Measurements from ENCODE around the gene NCK2. TPM values are rescaled to one million over a fixed set of nuclear protein-coding genes. Genes with fewer than 3 reads are reported as not detected.
A peak's percentile ranks its signal among the peaks of the same experiment; 100 is the strongest.

Gene NCK2
- total RNA-seq, 4 donors from 2014 or later: 55.4 to 90.5 (median 62.5) TPM

DNA sequence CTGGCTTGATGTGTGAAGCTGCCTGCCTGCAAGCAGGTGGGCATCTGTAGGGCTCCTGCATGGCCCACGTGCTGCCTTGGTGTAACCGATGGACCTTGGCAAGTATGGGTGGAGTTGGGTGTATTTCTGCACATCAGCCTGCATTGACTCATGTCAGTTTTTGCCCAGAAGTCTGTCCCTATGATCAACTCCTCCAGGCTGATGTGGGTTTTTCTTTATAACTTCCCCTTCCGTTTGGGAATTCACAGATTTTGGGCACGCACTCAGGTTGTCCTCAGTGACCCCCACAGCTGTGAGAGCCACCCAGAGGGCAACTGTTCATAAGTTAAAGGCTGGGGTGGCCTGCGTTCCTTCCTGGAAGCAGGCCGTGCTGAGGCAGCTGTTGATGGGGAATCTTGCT is 123.3 kb downstream of the NCK2 start:
- TF ChIP-seq POLR2A (IDR thresholded peaks at IDR 0.05): no peak
- TF ChIP-seq, protein P1, sequence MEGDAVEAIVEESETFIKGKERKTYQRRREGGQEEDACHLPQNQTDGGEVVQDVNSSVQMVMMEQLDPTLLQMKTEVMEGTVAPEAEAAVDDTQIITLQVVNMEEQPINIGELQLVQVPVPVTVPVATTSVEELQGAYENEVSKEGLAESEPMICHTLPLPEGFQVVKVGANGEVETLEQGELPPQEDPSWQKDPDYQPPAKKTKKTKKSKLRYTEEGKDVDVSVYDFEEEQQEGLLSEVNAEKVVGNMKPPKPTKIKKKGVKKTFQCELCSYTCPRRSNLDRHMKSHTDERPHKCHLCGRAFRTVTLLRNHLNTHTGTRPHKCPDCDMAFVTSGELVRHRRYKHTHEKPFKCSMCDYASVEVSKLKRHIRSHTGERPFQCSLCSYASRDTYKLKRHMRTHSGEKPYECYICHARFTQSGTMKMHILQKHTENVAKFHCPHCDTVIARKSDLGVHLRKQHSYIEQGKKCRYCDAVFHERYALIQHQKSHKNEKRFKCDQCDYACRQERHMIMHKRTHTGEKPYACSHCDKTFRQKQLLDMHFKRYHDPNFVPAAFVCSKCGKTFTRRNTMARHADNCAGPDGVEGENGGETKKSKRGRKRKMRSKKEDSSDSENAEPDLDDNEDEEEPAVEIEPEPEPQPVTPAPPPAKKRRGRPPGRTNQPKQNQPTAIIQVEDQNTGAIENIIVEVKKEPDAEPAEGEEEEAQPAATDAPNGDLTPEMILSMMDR (IDR thresholded peaks at IDR 0.05): no peak
- intact Hi-C loops (cut with DNase I): no loop called here
- Histone ChIP-seq H3K4me3 (no peak overlapping the region), H3K36me3 (peaks cover 0 to 14% (median 0%) of the 10 kb centered on the region in 3 donors), H3K4me1 (peaks cover 0 to 70% (median 36%) of the 10 kb centered on the region in 3 donors), H3K9me3 (no peaks in the 10 kb centered on the region), H3K27me3 (no peaks in the 10 kb centered on the region), H3K27ac (peak overlapping the region in 2 of 4 donors; percentile 7 to 30)
- WGBS, 2 donors: 31 to 71% methylated on average over 6 of the region's 6 CpGs
- DNase-seq: no peak

DNA sequence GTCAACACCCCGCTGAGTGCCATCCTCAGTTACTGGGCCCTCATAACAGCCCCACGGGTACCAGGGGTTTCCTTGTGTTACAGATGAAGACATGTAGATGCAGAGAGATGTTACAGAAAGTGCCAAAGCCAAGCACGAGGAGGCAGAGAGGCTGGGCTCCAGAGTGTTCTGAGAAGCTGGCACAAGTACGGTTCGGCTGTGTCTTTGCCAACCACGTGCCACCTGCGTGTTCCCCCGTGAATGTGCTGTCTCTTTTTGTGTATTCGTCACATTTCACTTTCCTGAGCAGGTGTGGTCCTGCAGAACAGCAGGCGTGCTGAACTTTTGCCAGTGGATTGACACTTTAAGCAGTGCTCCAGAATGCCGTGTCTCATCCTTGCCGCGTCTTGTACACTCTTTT is 124.6 kb downstream of the NCK2 start:
- Histone ChIP-seq H3K27me3 (no peaks in the 10 kb centered on the region), H3K4me1 (peaks cover 0 to 64% (median 34%) of the 10 kb centered on the region in 3 donors), H3K36me3 (peaks cover 0 to 15% (median 0%) of the 10 kb centered on the region in 3 donors), H3K4me3 (no peak overlapping the region), H3K9me3 (no peaks in the 10 kb centered on the region), H3K27ac (no peak overlapping the region)
- intact Hi-C loops (cut with DNase I): no loop called here
- no peak for DNase-seq
- 41 to 43% methylated on average over 12 of the region's 13 CpGs for WGBS, 2 donors
- TF ChIP-seq, protein P1 (IDR thresholded peaks at IDR 0.05): no peak
- TF ChIP-seq POLR2A (IDR thresholded peaks at IDR 0.05): no peak

DNA sequence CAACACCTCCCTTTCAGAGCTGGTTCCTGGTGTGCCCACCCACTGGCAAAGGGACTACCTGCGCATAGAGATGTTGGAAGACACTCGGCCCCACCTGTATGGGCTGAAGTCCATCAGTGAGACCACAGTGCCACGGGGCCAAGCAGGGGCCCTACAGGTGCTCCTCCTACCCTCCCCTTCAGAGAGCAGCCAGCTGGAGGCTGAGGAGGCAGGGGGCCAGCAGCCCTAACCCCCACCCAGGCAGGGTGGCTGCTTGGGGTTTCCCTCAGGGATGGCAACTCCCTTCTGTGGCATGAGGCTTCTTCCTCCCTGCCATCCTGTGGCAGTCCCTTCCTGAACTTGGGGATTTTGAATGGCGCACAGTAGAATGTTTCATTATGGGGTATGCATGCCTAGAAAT is 125.3 kb downstream of the NCK2 start:
- intact Hi-C loops (cut with DNase I): no loop called here
- TF ChIP-seq, protein P1 (IDR thresholded peaks at IDR 0.05): no peak
- no peak for TF ChIP-seq POLR2A (IDR thresholded peaks at IDR 0.05)
- peaks cover 0 to 60% (median 32%) of the 10 kb centered on the region in 3 donors for H3K4me1 ChIP-seq
- H3K27me3 ChIP-seq: no peaks in the 10 kb centered on the region
- no peaks in the 10 kb centered on the region for H3K9me3 ChIP-seq
- no peak overlapping the region for H3K27ac ChIP-seq
- DNase-seq: no peak
- 100% methylated on average over 3 of the region's 4 CpGs; no CpG with 5 or more reads in 1 of the 2 donors for WGBS, 2 donors
- peaks cover 0 to 15% (median 0%) of the 10 kb centered on the region in 3 donors for H3K36me3 ChIP-seq
- H3K4me3 ChIP-seq: no peak overlapping the region

DNA sequence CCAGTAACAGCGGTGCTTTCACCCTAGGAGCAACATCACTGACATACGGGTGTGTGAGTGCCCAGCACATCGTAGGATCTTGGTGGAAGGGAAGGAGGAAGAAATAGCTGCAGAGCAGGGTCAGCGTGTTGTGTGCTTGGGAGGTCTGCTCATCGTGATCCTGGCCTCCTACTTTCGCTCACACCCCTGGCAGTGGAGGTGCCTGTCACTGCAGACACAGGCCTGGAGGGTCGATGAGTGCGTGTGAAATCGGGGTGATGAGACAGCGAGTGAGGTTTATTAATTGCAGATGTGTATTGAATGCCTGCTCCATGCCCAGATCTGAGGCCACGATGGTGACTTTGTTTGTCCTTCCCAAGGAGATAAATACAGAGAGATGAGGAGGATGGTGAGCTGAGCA is 126.1 kb downstream of the NCK2 start:
- Histone ChIP-seq H3K9me3 (no peaks in the 10 kb centered on the region), H3K4me3 (no peak overlapping the region), H3K27me3 (no peaks in the 10 kb centered on the region), H3K4me1 (peaks cover 0 to 53% (median 26%) of the 10 kb centered on the region in 3 donors), H3K36me3 (peaks cover 0 to 15% (median 0%) of the 10 kb centered on the region in 3 donors), H3K27ac (no peak overlapping the region)
- WGBS, 2 donors: 84 to 88% methylated on average over 10 to 11 of the region's 11 CpGs
- intact Hi-C loops (cut with DNase I): no loop called here
- TF ChIP-seq, protein P1 (IDR thresholded peaks at IDR 0.05): no peak
- TF ChIP-seq POLR2A (IDR thresholded peaks at IDR 0.05): no peak
- DNase-seq: no peak

DNA sequence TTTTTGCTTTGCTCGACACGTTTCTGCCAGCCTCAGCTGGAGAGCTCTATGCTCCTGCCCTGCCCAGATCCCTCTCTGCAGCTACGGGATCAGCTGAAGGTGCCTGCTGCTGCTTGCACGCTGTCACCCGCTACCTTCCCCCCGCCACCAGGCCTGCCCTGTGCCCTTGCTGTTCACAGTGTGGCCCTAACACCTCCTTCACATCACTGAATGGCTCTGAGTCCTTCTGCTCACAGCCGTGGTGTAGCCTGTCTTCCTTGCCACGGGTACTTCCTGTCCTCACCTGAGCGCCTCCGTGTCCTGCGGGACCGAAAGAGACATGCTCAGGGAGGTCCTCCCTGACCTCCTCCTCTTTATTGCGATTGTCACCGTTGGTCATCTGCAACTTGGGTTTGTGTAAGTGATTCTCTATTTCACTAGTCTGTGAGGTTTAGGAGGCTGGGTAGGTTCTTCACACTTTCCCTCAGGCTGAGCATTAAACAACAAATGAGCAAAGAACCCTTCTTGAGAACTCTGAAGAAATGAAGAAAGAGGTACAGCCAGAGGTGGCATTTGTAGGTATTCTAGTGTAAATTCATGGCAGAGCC is 127.5 kb downstream of the NCK2 start:
- no peak overlapping the region for H3K4me3 ChIP-seq
- intact Hi-C loops (cut with DNase I): no loop called here
- no peak for TF ChIP-seq POLR2A (IDR thresholded peaks at IDR 0.05)
- TF ChIP-seq, protein P1 (IDR thresholded peaks at IDR 0.05): no peak
- peaks cover 0 to 19% (median 0%) of the 10 kb centered on the region in 3 donors for H3K36me3 ChIP-seq
- H3K27me3 ChIP-seq: no peaks in the 10 kb centered on the region
- no peak for DNase-seq
- peaks cover 0 to 46% (median 15%) of the 10 kb centered on the region in 3 donors for H3K4me1 ChIP-seq
- 77 to 87% methylated on average over 14 of the region's 14 CpGs for WGBS, 2 donors
- no peaks in the 10 kb centered on the region for H3K9me3 ChIP-seq
- H3K27ac ChIP-seq: no peak overlapping the region

All from esophagus squamous epithelium (tissue), 5 donors.